DND-41 (cell line): ENCODE data around the gene GPR160.

Source experiments
- CTCF ChIP-seq: IDR thresholded peaks from 2 replicates; pipeline ENCODE4 v1.5.1; 2012; ENCODE audit warnings: borderline replicate concordance, low read length, moderate library complexity, mild to moderate bottlenecking; ENCODE audit not compliant: poor library complexity, severe bottlenecking; ENCODE audit errors: extremely low read depth
- EZH2 ChIP-seq: IDR thresholded peaks from 3 replicates; pipeline ENCODE4 v1.6.1; 2012; ENCODE audit warnings: borderline replicate concordance, low read depth, mild to moderate bottlenecking, moderate library complexity, low read length, inconsistent platforms; ENCODE audit not compliant: severe bottlenecking

DNA sequence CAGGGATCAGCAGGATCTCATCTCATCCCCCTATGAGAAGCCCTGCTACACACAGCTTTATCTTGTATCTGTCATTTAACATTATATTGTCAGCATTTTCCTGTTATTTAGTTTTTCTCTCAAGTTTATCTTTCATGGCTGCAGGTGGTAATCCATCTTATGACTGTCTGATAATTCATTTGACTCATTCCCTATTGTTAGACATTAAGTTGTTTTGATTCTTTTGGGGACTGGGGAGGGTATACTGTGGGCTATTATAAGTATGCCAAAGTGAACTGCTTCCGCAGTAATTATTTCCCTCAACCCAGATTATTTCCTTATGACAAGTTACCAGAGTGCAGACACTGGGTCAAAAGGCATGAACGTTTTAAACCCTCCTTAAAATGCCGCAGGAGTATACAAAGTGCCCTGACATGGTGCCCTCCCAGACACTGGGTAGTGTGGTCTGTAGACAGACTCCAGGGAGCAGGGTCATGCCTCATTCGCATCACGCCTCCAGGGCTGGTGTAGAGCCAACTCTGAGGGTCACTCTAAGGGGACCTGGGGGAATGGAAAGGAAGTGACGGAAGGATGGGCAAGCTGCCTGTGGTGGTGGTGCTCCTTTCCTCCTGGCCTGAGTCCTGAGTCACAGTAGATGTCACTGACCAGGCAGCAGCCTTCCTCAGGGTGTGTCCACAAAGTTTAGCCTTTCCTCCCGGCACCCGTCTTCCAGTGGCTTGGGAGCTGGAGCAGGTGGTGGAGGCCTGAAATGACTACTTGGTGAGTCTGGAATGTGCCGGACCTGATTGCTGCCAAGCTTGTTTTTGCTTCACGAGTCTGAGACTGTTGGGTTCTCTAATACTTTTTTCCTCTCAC, 11.6 kb downstream of the GPR160 start:
- TF ChIP-seq CTCF: no peak
- TF ChIP-seq EZH2: no peak
